Naive B cell (primary cell): Measurements from ENCODE around the gene NCAM2. TPM values are rescaled to one million over a fixed set of nuclear protein-coding genes. Genes with fewer than 3 reads are reported as not detected.
"Not testable (repeated sequence)": the region's sequence is repeated elsewhere in the genome, so short reads cannot be mapped to it uniquely, and the experiment has no call there.

Source experiments
- ATAC-seq, 2 donors: fragments of 150-1000 bp; cut with Tn5 transposase; 2 replicates each; pipeline ENCODE4 v1.10.0; 2021; ENCODE audit warnings: low read depth in 2 of 2, mild to moderate bottlenecking in 2 of 2, moderate library complexity in 2 of 2
- DNase-seq: peaks from one replicate; pipeline ENCODE4 v3.0.0; 2022
- H3K27ac Mint-ChIP-seq, 6 donors: one replicate each; pipeline ENCODE4 v1.8.0; 2020 to 2022; ENCODE audit warnings: mild to moderate bottlenecking in 6 of 6, mixed read lengths in 6 of 6, moderate library complexity in 5 of 6, inconsistent platforms in 2 of 6
- H3K27me3 Mint-ChIP-seq, 3 donors: one replicate each; pipeline ENCODE4 v1.8.0; 2021 to 2022; ENCODE audit warnings: mixed read lengths in 3 of 3, mild to moderate bottlenecking in 1 of 3
- H3K36me3 Mint-ChIP-seq, 2 donors: one replicate each; pipeline ENCODE4 v1.8.0; 2020 to 2022; ENCODE audit warnings: mixed read lengths in 2 of 2, inconsistent platforms in 1 of 2, mild to moderate bottlenecking in 1 of 2
- H3K4me1 Mint-ChIP-seq, 3 donors: one replicate each; pipeline ENCODE4 v1.8.0; 2020 to 2022; ENCODE audit warnings: mixed read lengths in 3 of 3, inconsistent platforms in 1 of 3, mild to moderate bottlenecking in 1 of 3, moderate library complexity in 1 of 3
- H3K4me3 Mint-ChIP-seq, 8 donors: one replicate each; pipeline ENCODE4 v1.8.0; 2020 to 2022; ENCODE audit warnings: mild to moderate bottlenecking in 8 of 8, mixed read lengths in 8 of 8, moderate library complexity in 8 of 8, inconsistent platforms in 2 of 8
- H3K9me3 Mint-ChIP-seq, 7 donors: one replicate each; pipeline ENCODE4 v1.8.0; 2020 to 2022; ENCODE audit warnings: mixed read lengths in 7 of 7, mild to moderate bottlenecking in 5 of 7, inconsistent platforms in 2 of 7, moderate library complexity in 1 of 7
- polyA plus RNA-seq, 6 donors: library from polyadenylated mRNA; unstranded; fragments of 300-500 nt; fragmentation: Illumina TruSeq; gene quantifications; one replicate each; pipeline ENCODE4 v1.2.3, GENCODE V29; 2021; ENCODE audit warnings: low read depth in 6 of 6

Gene NCAM2
- polyA plus RNA-seq, 6 donors from 2014 or later: 0.44 to 2.5 (median 2.4) TPM; not detected in 3

DNA sequence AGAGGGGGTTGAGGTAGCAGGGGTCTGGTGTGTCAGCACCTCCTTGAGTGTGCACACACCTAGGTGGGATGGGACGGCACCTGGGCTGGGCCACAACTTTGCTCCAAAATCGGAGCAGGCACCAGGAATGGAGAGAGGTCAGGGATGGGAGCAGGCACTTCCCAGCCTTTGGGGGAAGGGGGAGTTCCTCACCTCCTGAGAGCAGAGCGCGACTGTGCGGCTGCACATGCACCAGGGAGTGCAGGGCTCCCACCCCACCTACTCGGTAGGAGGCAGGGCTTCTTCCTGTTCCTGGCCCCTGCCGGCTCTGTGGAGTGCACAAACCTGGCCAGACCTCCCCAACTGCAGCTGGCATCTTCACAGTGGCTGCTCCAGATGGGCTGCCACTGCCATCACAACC is 399.3 kb downstream of the NCAM2 start:
- Mint-ChIP-seq H3K9me3 (peaks cover 0 to 41% (median 24%) of the 10 kb centered on the region in 7 donors), H3K4me1 (no peaks in the 10 kb centered on the region), H3K27ac (no peak overlapping the region), H3K4me3 (no peak overlapping the region), H3K27me3 (no peaks in the 10 kb centered on the region), H3K36me3 (peaks cover 0 to 9% of the 10 kb centered on the region in 2 donors)
- ATAC-seq (no peak), DNase-seq (no peak)

DNA sequence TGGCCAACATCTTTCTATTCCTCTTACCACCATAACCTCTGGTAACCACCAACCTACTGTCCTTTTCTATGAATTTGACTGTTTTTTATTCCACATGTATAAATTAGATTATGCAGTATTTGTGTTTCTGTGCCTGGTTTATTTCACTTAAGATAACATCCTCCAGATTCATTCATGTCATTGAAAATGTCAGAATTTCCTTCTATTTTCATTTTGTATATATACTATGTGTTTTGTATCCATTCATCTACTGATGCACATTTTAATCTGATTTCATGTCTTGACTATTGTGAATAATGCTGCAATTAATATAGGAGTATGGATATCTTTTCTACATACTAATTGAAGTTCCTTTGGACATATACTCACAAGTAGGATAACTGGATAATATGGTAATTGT is 403.2 kb downstream of the NCAM2 start:
- H3K4me1 Mint-ChIP-seq: peaks cover 0 to 5% (median 0%) of the 10 kb centered on the region in 3 donors
- H3K27me3 Mint-ChIP-seq: no peaks in the 10 kb centered on the region
- DNase-seq (no peak), ATAC-seq (no peak)
- no peak overlapping the region for H3K4me3 Mint-ChIP-seq
- peaks cover 0 to 4% of the 10 kb centered on the region in 2 donors for H3K36me3 Mint-ChIP-seq
- H3K9me3 Mint-ChIP-seq: peaks cover 5 to 49% (median 22%) of the 10 kb centered on the region in 7 donors
- H3K27ac Mint-ChIP-seq: no peak overlapping the region

DNA sequence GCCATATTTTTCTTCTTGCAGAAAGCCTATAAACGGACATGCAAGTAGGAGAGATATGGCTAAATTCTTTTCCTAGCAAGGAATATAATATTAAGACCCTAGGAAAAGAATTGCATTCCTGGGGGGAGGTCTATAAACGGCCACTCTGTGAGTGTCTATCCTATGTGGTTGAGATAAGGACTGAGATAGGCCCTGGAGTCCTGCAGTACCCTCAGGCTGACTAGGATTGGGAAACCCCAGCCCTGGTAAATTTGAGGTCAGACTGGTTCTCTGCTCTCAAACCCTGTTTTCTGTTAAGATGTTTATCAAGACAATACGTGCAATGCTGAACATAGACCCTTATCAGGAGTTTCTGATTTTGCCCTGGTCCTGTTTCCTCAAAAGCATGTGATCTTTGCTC is 404.0 kb downstream of the NCAM2 start:
- peaks cover 5 to 41% (median 21%) of the 10 kb centered on the region in 7 donors for H3K9me3 Mint-ChIP-seq
- not testable (repeated sequence) for H3K27ac Mint-ChIP-seq, H3K4me1 Mint-ChIP-seq, ATAC-seq, DNase-seq, H3K36me3 Mint-ChIP-seq, H3K4me3 Mint-ChIP-seq, H3K27me3 Mint-ChIP-seq

DNA sequence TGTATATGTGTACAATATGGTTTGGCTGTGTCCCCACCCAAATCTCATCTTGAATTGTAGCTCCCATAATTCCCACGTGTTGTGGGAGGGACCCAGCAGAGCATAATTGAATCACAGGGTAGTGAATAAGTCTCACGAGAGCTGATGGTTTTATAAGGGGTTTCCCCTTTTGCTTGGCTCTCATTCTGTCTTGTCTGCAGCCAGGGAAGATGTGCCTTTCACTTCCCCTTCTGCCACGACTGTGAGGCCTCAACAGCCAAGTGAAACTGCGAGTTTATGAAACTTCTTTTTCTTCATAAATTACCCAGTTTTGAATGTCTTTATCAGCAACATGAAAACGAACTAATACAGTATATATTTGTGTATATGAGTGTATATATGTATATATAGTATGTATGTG is 406.1 kb downstream of the NCAM2 start:
- not testable (repeated sequence) for DNase-seq, H3K36me3 Mint-ChIP-seq, H3K4me3 Mint-ChIP-seq, H3K27me3 Mint-ChIP-seq, H3K4me1 Mint-ChIP-seq, H3K27ac Mint-ChIP-seq
- ATAC-seq: peak; percentile 40 to 71
- peaks cover 5 to 41% (median 21%) of the 10 kb centered on the region in 7 donors for H3K9me3 Mint-ChIP-seq

DNA sequence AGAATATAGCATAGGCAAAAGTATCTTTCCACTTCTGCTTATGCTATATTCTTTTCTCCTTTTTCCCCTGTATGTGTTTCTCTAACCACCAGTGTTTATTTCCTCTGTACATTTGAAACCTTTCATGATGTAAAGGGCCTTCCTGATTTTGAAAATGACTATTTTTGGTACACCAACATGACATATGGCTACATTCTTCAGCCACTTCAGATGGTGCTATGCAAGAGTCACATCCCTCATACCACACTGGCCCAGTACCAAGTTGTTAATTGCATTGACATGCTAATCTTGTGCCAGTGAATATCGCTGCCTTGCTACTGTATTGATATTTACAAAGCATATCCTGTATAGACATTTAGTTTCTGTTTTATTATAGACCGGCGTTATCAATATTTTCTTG is 408.7 kb downstream of the NCAM2 start:
- Mint-ChIP-seq H3K27me3 (no peaks in the 10 kb centered on the region), H3K4me3 (no peak overlapping the region), H3K27ac (no peak overlapping the region), H3K4me1 (peaks cover 0 to 5% (median 0%) of the 10 kb centered on the region in 3 donors), H3K9me3 (peaks cover 5 to 29% (median 13%) of the 10 kb centered on the region in 7 donors), H3K36me3 (peaks cover 0 to 4% of the 10 kb centered on the region in 2 donors)
- ATAC-seq (no peak), DNase-seq (no peak)

DNA sequence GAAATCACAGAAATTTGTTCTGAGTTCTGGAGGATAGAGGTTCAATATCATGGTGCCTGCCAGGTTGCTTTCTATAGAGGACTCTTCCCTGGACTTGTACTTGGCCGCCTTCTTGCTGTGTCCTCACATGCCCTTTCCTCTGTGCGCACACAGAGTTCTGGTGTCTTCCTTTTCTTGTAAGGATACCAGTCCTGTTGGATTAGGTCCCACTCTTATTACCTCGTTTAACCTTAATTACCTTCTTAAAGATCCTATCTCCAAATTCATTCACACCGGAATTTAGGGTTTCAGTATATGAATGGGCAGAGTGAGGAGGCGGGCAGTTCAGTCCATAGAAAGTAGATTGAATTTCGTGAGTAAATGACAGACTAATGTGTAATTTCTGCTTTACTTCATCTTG is 413.9 kb downstream of the NCAM2 start:
- ATAC-seq (no peak), DNase-seq (no peak)
- Mint-ChIP-seq H3K4me1 (no peaks in the 10 kb centered on the region), H3K36me3 (no peaks in the 10 kb centered on the region), H3K9me3 (peaks cover 0 to 4% (median 0%) of the 10 kb centered on the region in 7 donors), H3K4me3 (no peak overlapping the region), H3K27ac (peak overlapping the region in 1 of 6 donors; percentile 73), H3K27me3 (no peaks in the 10 kb centered on the region)

DNA sequence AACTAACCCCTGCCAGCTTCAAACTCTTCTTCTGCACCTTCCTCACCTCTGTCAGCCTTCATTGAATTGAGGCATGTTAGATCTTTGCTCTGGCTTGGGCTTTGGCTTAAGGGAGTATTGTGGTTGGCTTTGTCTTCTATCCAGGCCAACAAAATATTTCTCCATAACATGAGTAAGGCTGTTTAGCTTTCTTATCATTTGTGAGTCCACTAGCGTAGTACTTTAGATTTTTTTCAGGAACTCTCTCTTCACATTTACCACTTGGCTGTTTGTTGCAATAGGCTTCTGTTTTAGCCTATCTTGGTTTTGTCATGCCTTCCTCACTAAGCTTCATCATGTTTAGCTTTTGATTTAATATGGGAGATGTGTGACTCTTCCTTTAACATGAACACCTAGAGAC is 417.5 kb downstream of the NCAM2 start:
- H3K4me3 Mint-ChIP-seq: no peak overlapping the region
- H3K4me1 Mint-ChIP-seq: no peaks in the 10 kb centered on the region
- no peak for ATAC-seq
- H3K9me3 Mint-ChIP-seq: peaks cover 0 to 4% (median 0%) of the 10 kb centered on the region in 7 donors
- H3K27me3 Mint-ChIP-seq: no peaks in the 10 kb centered on the region
- no peak for DNase-seq
- H3K36me3 Mint-ChIP-seq: no peaks in the 10 kb centered on the region
- no peak overlapping the region for H3K27ac Mint-ChIP-seq

DNA sequence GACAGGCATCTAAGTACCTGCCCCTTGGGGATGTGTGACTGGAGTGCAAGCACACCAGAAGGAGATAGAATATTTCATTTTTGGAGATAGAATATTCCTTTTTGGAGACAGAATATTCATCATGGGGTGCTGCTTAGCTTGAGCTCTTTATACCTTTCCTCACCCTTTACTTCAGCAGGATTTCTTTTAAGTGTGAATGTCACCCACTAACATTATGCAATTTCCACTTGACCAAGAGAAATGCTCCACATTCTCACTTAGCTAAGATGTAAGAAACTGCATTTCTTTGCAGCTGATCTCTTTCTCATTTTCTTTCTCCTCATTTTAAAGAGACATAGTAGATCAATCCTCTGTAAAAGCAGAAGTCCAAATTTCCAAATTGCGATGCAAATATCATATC is 436.7 kb downstream of the NCAM2 start:
- Mint-ChIP-seq H3K27ac (no peak overlapping the region), H3K4me3 (no peak overlapping the region), H3K9me3 (peaks cover 0 to 2% (median 0%) of the 10 kb centered on the region in 7 donors), H3K36me3 (no peaks in the 10 kb centered on the region), H3K27me3 (no peaks in the 10 kb centered on the region), H3K4me1 (no peaks in the 10 kb centered on the region)
- DNase-seq (no peak), ATAC-seq (no peak)

DNA sequence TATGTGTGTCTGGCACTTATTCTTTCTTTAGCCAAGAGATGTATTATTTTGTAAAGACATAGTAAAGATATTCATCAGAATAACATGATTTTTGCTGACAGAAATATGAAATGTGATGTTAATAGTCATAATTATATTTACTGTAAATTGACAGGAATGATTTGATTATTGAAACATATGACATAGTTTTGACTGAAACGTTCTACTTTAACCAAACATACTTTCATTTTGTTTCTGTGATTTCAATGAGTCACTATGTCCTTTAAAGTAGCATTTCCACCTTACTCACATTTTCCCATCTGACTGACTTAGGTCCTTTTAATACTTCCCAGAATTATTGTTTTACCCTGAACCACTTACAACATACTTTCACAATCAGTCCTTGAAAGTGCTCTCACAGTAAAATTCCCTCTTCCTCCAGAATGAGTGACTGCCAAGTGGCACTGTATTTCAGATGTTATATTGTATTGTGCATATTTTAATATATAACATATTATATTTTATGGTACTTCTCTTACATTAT is 437.9 kb downstream of the NCAM2 start:
- Mint-ChIP-seq H3K4me1 (no peaks in the 10 kb centered on the region), H3K36me3 (no peaks in the 10 kb centered on the region), H3K4me3 (no peak overlapping the region), H3K9me3 (peaks cover 0 to 2% (median 0%) of the 10 kb centered on the region in 7 donors), H3K27me3 (no peaks in the 10 kb centered on the region), H3K27ac (no peak overlapping the region)
- DNase-seq (no peak), ATAC-seq (no peak)

DNA sequence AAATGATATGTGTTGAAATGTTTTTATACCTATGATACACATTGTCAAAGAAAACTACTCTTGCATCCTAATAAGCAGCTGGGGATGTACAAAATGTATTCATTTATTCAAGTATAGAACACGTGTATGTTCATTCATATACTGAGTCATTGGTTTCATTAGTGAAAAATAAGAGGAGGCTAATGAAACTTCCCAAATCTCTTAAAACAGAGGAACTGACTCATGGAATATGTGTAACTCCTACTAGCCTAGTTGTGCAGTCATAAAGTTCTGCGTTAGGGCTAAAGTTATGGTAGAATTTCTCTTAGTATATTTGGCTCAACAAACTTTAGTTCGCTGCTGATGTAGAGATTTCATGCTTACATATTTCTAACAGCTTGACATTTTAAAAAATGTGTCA is 441.6 kb downstream of the NCAM2 start:
- no peak overlapping the region for H3K4me3 Mint-ChIP-seq
- no peaks in the 10 kb centered on the region for H3K36me3 Mint-ChIP-seq
- no peak for DNase-seq
- no peaks in the 10 kb centered on the region for H3K4me1 Mint-ChIP-seq
- H3K27me3 Mint-ChIP-seq: no peaks in the 10 kb centered on the region
- ATAC-seq: no peak
- peaks cover 0 to 3% (median 1%) of the 10 kb centered on the region in 7 donors for H3K9me3 Mint-ChIP-seq
- H3K27ac Mint-ChIP-seq: no peak overlapping the region

DNA sequence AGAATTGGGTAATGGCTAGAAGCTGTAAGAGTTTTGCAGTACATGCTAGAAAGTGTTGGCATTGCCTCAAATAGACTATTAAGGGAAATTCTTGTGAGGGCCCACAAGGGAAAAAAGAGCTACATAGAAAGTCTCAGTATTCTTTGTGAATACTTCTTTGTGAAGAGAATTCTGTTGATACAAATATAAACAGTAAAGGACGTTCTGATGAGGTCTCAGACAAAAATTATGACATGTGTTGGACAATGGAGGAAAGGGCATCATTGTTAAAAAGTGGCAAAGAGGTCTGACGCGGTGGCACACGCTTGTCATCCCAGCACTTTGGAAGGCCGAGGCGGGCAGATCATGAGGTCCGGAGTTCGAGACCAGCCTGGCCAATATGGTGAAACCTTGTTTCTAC is 458.9 kb downstream of the NCAM2 start:
- no peak for DNase-seq
- no peak for ATAC-seq
- no peak overlapping the region for H3K4me3 Mint-ChIP-seq
- no peaks in the 10 kb centered on the region for H3K27me3 Mint-ChIP-seq
- H3K36me3 Mint-ChIP-seq: no peaks in the 10 kb centered on the region
- no peaks in the 10 kb centered on the region for H3K4me1 Mint-ChIP-seq
- H3K27ac Mint-ChIP-seq: no peak overlapping the region
- peaks cover 0 to 2% (median 0%) of the 10 kb centered on the region in 7 donors for H3K9me3 Mint-ChIP-seq

DNA sequence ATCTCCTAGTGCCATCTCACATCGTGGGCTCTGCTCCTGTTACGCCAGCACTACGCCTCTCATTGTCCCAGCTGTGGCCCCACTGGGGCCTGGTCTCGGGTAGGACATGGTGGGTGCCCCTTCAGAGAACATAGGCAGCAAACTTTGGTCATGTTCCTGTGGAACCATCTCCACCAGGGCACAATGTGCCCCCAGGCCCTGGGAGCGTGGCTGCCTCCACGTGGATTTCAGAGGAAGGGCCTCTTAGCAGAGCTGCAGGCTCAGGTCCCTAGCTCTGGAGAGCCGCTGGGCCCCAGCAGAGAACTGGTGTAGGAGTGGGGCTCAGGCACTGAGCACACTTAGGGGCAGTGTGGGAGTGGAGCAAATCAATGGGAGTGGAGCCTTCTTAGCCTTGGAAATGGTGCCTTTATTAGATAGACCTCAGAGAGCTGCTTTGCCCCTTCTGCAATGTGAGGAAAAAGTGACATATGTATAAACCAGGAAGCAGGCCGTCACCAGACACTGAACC is 460.0 kb downstream of the NCAM2 start:
- no peaks in the 10 kb centered on the region for H3K27me3 Mint-ChIP-seq
- H3K27ac Mint-ChIP-seq: no peak overlapping the region
- no peaks in the 10 kb centered on the region for H3K36me3 Mint-ChIP-seq
- no peak overlapping the region for H3K4me3 Mint-ChIP-seq
- ATAC-seq (no peak), DNase-seq (no peak)
- H3K9me3 Mint-ChIP-seq: peaks cover 0 to 2% (median 0%) of the 10 kb centered on the region in 7 donors
- no peaks in the 10 kb centered on the region for H3K4me1 Mint-ChIP-seq

DNA sequence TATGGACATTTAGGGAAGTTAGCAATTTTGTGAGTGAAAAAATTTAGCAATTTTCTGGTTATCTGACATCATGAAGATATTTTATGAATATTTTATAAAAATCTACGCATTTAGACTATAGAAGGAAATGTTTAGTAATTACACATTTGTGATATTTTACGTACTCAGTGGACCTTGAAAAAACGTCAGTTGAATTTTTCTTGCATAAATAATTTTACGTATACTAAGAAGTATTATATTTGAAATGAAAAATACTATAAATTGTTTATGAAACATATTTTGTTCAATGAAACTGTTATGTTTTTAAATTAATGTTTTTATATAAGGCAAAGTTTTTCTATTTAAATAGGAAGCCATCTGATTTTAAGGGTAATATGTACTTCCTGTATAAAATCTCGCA is 462.8 kb downstream of the NCAM2 start:
- ATAC-seq: no peak
- H3K27me3 Mint-ChIP-seq: no peaks in the 10 kb centered on the region
- no peak overlapping the region for H3K4me3 Mint-ChIP-seq
- H3K4me1 Mint-ChIP-seq: no peaks in the 10 kb centered on the region
- H3K9me3 Mint-ChIP-seq: peaks cover 0 to 2% (median 0%) of the 10 kb centered on the region in 7 donors
- no peak overlapping the region for H3K27ac Mint-ChIP-seq
- H3K36me3 Mint-ChIP-seq: no peaks in the 10 kb centered on the region
- DNase-seq: no peak

DNA sequence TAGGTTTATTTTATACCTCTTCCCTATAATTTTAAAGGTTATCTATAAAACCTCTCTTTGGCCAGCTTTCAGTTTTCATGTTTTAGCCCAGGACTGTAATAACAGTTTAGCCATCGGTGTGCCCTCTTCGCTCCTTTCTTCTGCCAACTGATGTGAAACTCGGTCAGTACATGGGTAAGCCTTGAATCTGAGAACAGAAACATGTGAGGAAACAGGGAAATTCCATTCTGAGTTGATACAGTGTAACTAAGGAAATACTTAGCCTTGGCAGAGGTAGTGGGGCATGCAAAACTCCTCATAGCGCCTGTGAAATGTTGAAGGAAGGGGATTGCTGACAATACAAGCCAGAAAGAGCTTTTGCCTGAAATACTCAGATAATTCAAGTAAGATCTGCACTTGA is 465.2 kb downstream of the NCAM2 start:
- no peaks in the 10 kb centered on the region for H3K9me3 Mint-ChIP-seq
- DNase-seq (no peak), ATAC-seq (no peak)
- H3K27me3 Mint-ChIP-seq: no peaks in the 10 kb centered on the region
- H3K4me1 Mint-ChIP-seq: no peaks in the 10 kb centered on the region
- no peaks in the 10 kb centered on the region for H3K36me3 Mint-ChIP-seq
- H3K4me3 Mint-ChIP-seq: no peak overlapping the region
- no peak overlapping the region for H3K27ac Mint-ChIP-seq

DNA sequence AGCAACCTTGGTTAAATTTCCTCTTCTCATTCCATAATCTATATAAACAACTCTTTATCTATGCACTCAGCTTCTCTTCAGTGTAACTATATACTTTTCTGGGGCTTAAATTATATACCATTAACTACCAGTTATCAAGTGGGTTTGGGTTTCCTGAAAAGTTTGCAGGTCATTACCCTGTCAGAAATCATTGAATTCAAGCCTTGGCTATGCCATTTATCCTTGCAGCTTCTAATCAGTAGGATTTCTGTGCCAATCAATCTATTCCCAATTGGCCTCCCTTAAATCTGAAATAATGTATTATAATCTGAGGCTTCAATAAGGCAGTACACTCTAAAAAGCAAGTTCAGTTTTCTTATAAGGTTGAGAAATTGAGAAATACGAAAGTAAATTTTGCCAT is 466.5 kb downstream of the NCAM2 start:
- no peaks in the 10 kb centered on the region for H3K4me1 Mint-ChIP-seq

More for the DNA sequence above, 466.5 kb downstream of the NCAM2 start:
- no peak overlapping the region for H3K27ac Mint-ChIP-seq
- no peaks in the 10 kb centered on the region for H3K36me3 Mint-ChIP-seq
- DNase-seq: no peak
- no peak for ATAC-seq
- no peak overlapping the region for H3K4me3 Mint-ChIP-seq
- H3K9me3 Mint-ChIP-seq: no peaks in the 10 kb centered on the region
- no peaks in the 10 kb centered on the region for H3K27me3 Mint-ChIP-seq
